Gastrocnemius medialis (tissue), 4 donors: ENCODE data around the gene SEPTIN5. TPM values are rescaled to one million over a fixed set of nuclear protein-coding genes. Genes with fewer than 3 reads are reported as not detected.

Experiments
- ATAC-seq, 2 donors: fragments of 150-250 bp; one replicate each; pipeline ENCODE4 v1.9.1; 2016
- DNase-seq, 2 donors: peaks; one replicate each; pipeline ENCODE4 v3.0.0-alpha.2; 2019
- H3K27ac ChIP-seq, 4 donors: fragments of 200-600 bp; sonication (generic); 1 replicate in 1 of 4; 2 replicates in 3 of 4; pipeline ENCODE4 v1.5.1; 2016 to 2018; ENCODE audit warnings: mild to moderate bottlenecking in 2 of 4, moderate library complexity in 1 of 4
- H3K27me3 ChIP-seq, 3 donors: fragments of 200-600 bp; sonication (generic) in 2 of 3; 1 replicate in 1 of 3; 2 replicates in 2 of 3; pipeline versions ENCODE4 v1.5.1 to v1.6.0; 2016 to 2019; ENCODE audit warnings: mild to moderate bottlenecking in 1 of 3, moderate library complexity in 1 of 3
- H3K36me3 ChIP-seq, 2 donors: fragments of 200-600 bp; sonication (generic) in 1 of 2; one replicate each; pipeline ENCODE4 v1.5.1; 2017 to 2018
- H3K4me1 ChIP-seq, 2 donors: fragments of 200-600 bp; sonication (generic) in 1 of 2; one replicate each; pipeline ENCODE4 v1.5.1; 2016 to 2017; ENCODE audit warnings: mild to moderate bottlenecking in 2 of 2
- H3K4me3 ChIP-seq, 4 donors: fragments of 200-600 bp; sonication (generic) in 3 of 4; 1 replicate in 1 of 4; 2 replicates in 3 of 4; pipeline ENCODE4 v1.5.1; 2016 to 2019; ENCODE audit warnings: mild to moderate bottlenecking in 2 of 4
- H3K9me3 ChIP-seq, 3 donors: fragments of 200-600 bp; sonication (generic) in 2 of 3; 1 replicate in 1 of 3; 2 replicates in 2 of 3; pipeline ENCODE4 v1.5.1; 2016 to 2019
- POLR2A ChIP-seq, 2 donors: fragments of 450-650 bp; IDR thresholded peaks; one replicate each; pipeline ENCODE4 v1.6.1; 2017; ENCODE audit warnings: antibody characterized with exemption in 2 of 2, mild to moderate bottlenecking in 2 of 2, moderate library complexity in 2 of 2
- in situ Hi-C, 4 donors: fragments of 200-750 bp; cut with MboI; loops; one replicate each; pipeline versions ENCODE4 v1.15.0 to v1.8.0; 2017; ENCODE audit warnings: low sequenced_read_pairs in 4 of 4
- intact Hi-C: fragments of 100-400 bp; cut with DNase I; formaldehyde crosslinking; loops from one replicate; pipeline ENCODE4 v1.15.1; 2023; ENCODE audit warnings: low total_unique reads
- total RNA-seq, 4 donors: library from RNA; depleted of rRNA; stranded (reverse); fragments of >200 nt; gene quantifications; one replicate each; pipeline versions ENCODE4 v1.1.0 to v1.2.3, GENCODE V29; 2016
- TF ChIP-seq, protein P1 (sequence below), 5 experiments: fragments of 450-650 bp in 3 of 5; fragments of 200-600 bp in 2 of 5; sonication (generic) in 2 of 5; IDR thresholded peaks in 4 of 5; conservative IDR thresholded peaks in 1 of 5; 1 replicate in 4 of 5; 2 replicates in 1 of 5; pipeline ENCODE4 v1.5.1; 2016 to 2019; ENCODE audit warnings: antibody characterized with exemption in 5 of 5, mild to moderate bottlenecking in 3 of 5, moderate library complexity in 3 of 5

SEPTIN5 gene
- total RNA-seq, 4 donors from 2014 or later: 5.0 to 15.9 (median 10.2) TPM

DNA sequence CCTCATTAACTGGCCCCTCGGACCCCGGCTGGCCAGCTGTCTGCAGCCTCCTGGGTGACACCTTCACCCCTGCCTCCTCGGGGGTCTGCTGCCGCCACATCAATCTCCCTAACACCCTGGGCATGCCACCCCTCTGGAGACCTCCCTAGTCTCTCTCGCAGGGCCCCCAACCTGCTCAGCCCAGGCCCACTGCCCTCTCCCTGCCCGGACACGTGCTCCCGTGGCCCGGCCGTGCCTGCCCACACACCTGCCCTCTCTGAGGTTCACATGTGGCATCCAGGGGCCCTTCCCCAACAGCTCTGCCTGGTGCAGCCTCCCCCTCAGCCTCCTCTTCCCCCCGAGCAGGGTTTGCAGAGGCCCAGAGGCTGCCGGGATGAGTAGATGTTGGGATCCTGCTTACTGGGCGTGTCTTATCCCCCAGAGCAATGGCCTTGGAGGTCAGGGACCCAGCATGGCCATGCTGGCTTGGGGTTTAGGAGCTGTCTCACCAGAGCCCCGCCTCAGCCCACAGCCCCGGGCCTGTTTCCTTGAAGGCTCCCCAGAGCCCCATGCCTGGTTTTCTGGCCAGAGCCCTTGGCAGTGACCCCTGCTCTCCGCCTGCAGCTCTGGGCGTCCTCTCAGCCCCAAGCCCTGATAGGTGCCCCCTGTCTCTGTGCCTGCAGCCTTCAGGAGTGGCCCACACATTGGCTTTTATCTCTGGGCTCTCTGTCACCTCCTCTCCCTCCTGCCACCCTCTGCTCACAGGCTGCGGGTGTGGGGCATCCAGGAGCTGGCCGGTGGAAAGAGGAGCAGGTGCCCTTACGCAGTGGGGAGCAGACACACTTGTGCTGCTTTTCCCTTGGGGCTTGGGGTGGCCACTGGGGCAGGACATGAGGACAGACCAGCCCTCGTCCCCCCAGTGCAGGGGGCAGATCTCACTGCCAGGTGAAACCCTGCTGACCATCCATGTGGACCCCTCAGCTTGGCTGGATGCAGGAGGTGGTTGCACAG, 25.7 kb upstream of the SEPTIN5 start:
- intact Hi-C loops: no loop called here
- H3K4me1 ChIP-seq: no peaks in the 10 kb centered on the region
- DNase-seq (no peak), ATAC-seq (no peak)
- in situ Hi-C loops: no loop called here
- TF ChIP-seq POLR2A (IDR thresholded peaks at IDR 0.05): no peak
- TF ChIP-seq, protein P1, sequence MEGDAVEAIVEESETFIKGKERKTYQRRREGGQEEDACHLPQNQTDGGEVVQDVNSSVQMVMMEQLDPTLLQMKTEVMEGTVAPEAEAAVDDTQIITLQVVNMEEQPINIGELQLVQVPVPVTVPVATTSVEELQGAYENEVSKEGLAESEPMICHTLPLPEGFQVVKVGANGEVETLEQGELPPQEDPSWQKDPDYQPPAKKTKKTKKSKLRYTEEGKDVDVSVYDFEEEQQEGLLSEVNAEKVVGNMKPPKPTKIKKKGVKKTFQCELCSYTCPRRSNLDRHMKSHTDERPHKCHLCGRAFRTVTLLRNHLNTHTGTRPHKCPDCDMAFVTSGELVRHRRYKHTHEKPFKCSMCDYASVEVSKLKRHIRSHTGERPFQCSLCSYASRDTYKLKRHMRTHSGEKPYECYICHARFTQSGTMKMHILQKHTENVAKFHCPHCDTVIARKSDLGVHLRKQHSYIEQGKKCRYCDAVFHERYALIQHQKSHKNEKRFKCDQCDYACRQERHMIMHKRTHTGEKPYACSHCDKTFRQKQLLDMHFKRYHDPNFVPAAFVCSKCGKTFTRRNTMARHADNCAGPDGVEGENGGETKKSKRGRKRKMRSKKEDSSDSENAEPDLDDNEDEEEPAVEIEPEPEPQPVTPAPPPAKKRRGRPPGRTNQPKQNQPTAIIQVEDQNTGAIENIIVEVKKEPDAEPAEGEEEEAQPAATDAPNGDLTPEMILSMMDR (IDR thresholded peaks at IDR 0.05 in 4 of 5, conservative IDR thresholded peaks at IDR 0.05 in 1 of 5): no peak
- no peak overlapping the region for H3K27ac ChIP-seq
- H3K9me3 ChIP-seq: no peaks in the 10 kb centered on the region
- H3K36me3 ChIP-seq: no peaks in the 10 kb centered on the region
- H3K4me3 ChIP-seq: no peak overlapping the region
- H3K27me3 ChIP-seq: peaks cover 0 to 2% (median 1%) of the 10 kb centered on the region in 3 donors

DNA sequence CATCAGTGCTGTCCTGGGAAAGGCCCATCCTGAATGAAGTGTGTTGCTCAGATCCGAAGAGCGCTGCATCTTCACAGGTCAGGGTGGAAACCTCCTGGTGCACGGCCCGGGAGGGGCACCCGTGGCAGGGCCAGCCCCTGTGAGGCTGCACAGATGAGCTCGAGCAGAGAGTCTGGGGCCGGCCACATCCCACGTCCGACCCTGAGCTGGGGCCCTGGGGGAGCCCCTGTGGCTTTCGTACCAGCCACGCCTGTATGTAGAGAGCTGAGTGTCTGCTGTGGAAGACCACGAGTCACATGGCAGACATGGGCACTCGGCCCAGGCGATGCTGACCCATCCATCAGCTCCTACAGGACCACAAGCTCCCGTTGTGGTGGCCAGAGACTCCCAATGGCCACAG, 24.9 kb upstream of the SEPTIN5 start:
- H3K9me3 ChIP-seq: no peaks in the 10 kb centered on the region
- ATAC-seq (no peak), DNase-seq (no peak)
- H3K27me3 ChIP-seq: peaks cover 0 to 2% (median 0%) of the 10 kb centered on the region in 3 donors
- H3K36me3 ChIP-seq: no peaks in the 10 kb centered on the region
- no peak overlapping the region for H3K27ac ChIP-seq
- intact Hi-C loops (no loop called here), in situ Hi-C loops (no loop called here)
- H3K4me3 ChIP-seq: no peak overlapping the region
- no peaks in the 10 kb centered on the region for H3K4me1 ChIP-seq
- TF ChIP-seq, protein P1 (IDR thresholded peaks at IDR 0.05 in 4 of 5, conservative IDR thresholded peaks at IDR 0.05 in 1 of 5): no peak
- TF ChIP-seq POLR2A (IDR thresholded peaks at IDR 0.05): no peak

DNA sequence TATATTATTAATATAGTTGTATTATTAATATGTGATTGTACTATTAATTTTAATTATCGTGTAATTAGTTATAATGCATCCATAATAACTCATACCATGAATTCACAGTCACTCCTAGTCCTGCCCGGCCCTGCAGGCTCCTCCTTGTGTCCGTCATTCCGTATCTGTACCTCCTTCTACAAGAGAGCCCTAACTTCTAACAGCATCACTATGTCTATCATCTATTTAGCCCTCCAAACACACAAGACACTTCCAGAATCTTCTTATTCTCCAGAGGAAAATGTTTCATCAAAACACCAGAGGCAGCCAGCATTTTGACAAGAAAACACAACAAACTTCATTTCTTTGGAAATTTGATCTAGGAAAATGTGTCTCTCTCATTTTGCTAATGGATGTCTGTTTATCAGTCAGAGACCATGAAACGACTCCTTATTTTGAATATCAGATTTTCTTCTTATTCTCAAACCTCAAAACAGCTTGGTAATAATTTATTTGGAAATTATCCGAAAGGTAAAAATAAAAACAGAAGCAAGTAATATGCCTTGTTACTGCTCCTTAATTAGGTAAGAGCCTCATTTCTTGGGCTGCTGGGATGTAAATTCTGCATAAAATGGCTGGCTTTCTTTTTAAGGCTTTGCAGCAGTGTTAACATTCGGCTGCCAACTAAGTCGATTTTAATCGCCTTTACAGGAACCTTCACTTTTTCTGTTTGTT, 23.1 kb upstream of the SEPTIN5 start:
- no peak for TF ChIP-seq POLR2A (IDR thresholded peaks at IDR 0.05)
- TF ChIP-seq, protein P1 (IDR thresholded peaks at IDR 0.05 in 4 of 5, conservative IDR thresholded peaks at IDR 0.05 in 1 of 5): no peak
- H3K4me1 ChIP-seq: no peaks in the 10 kb centered on the region
- ATAC-seq: no peak
- H3K9me3 ChIP-seq: no peaks in the 10 kb centered on the region
- in situ Hi-C loops: no loop called here
- no peak for DNase-seq
- intact Hi-C loops: no loop called here
- no peak overlapping the region for H3K27ac ChIP-seq
- H3K27me3 ChIP-seq: peaks cover 0 to 2% (median 0%) of the 10 kb centered on the region in 3 donors
- no peaks in the 10 kb centered on the region for H3K36me3 ChIP-seq
- no peak overlapping the region for H3K4me3 ChIP-seq

DNA sequence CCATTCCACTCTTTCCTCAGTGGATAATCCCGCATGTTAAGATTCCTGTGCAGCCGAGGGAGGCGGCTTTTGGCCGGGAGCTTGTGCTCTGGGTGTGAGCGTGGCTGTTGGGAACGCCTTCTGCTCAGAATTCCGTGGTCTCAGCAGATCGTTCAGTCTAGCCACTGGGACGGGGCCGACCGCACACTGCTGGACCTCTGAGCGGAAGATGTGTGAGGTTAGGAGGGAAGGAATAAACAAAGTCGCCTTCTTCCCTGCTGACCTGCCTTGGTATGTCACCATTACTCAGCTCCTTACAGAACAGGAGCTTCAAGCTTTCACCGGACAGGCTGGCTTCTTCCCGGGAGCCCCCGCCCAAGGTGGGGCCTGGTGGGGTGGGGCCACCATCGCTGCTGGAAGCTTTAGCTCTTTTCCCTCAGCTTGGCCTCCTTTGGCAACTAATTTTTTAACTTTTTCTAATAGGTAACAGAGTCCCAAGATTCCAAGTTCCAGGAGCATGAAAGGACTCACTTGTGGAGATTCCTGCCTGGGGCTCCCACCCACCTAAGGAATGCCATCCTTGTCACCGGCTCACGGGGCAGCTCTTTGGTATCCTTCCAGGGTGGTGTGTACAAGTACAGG, 22.5 kb upstream of the SEPTIN5 start:
- intact Hi-C loops (no loop called here), in situ Hi-C loops (no loop called here)
- Histone ChIP-seq H3K9me3 (no peaks in the 10 kb centered on the region), H3K27me3 (peaks cover 0 to 2% (median 0%) of the 10 kb centered on the region in 3 donors), H3K27ac (no peak overlapping the region), H3K4me3 (peak overlapping the region in 1 of 4 donors; percentile 2), H3K36me3 (no peaks in the 10 kb centered on the region), H3K4me1 (no peaks in the 10 kb centered on the region)
- ATAC-seq (peak in 1 of 2 donors; percentile 41), DNase-seq (no peak)
- TF ChIP-seq, protein P1 (IDR thresholded peaks at IDR 0.05 in 4 of 5, conservative IDR thresholded peaks at IDR 0.05 in 1 of 5): no peak
- TF ChIP-seq POLR2A (IDR thresholded peaks at IDR 0.05): no peak
